ENCODE measurements around the gene NES.

The NES gene

DNA sequence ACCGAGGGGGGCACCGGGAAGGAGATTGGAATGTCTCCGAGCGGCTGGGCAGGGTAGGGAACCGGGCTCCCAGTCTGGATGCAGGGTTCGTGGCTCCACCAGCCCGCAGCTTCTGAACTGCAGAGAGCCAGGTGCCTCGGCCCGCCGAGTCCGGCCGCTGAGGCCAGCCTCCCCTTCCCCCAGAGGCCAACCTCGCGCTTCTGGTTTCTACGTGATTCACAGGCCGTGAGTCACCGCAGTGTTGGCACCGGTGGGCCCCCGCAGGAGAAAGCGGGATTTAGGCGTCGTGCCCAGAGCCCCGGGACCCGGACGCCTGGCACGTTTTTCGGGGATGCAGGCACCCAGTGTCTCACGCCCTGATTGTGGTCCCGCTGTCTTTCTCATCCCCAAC is 27.7 kb upstream of the NES start:
- DNase-seq = peak; percentile 81

DNA sequence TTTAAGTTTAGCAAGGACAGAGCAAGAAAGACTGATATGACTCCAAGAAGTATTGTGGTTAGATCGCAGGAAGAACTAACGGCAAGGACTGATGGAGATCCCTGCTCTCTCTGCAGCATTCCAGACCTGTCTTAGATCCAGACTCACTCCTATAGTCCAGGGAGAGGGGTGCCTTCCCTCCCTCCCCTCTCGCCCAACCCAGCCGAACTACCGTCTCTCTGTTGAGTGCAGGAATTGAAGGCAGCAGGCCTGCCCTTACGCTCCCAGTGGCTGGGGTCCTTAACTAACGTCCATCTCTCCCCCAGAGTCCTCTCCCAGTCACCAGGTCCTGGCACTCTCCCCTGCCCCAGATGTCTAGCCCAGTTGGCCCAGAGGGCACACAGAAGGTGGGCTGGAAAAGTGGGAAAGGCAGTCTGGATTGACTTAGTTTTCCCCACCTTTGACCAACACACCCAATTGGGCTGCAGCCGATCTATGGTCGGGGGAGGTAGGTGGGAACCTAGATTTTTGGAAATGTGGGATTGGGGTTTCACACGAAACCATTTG is 27.0 kb upstream of the NES start:
- no peak for DNase-seq

DNA sequence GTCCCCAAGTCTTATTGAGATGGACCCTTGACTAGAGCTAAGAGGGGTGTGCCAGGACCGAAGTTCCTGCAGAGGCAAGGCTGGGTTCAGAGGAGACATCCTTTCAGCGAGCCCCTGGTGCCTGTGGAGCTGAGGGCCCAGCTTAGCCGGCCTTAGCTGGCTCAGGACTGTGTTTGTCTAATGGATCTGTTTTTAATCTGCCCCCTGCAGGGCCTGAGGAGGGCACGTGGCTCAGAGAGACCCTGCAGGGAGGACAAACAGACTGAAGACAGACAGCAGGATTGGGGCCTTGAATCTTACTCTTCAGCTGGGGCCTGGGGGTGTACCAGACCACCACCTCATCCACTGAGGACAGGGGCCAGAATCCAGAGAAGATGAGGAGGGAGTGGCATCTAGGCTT is 26.5 kb upstream of the NES start:
- no peak for DNase-seq

DNA sequence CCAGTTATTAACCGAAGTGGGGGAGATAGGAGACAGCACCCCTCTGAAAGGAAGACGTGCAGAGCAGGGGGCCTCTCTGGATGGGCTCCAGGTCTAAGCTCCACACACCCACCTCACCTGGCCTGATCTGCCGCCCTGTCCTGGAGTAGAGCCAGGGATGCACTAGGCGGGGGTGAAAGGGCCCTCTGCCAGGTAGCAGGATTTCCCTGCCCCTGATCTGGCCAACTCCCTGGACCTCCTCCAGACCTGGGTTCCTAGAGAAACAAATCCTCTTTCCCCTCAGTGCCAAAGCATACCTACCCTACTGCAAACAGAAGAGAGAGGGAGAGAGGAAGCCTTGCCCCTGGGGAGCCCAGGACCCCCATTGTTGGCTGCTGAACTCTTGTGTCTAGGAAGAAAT is 26.1 kb upstream of the NES start:
- DNase-seq = no peak

DNA sequence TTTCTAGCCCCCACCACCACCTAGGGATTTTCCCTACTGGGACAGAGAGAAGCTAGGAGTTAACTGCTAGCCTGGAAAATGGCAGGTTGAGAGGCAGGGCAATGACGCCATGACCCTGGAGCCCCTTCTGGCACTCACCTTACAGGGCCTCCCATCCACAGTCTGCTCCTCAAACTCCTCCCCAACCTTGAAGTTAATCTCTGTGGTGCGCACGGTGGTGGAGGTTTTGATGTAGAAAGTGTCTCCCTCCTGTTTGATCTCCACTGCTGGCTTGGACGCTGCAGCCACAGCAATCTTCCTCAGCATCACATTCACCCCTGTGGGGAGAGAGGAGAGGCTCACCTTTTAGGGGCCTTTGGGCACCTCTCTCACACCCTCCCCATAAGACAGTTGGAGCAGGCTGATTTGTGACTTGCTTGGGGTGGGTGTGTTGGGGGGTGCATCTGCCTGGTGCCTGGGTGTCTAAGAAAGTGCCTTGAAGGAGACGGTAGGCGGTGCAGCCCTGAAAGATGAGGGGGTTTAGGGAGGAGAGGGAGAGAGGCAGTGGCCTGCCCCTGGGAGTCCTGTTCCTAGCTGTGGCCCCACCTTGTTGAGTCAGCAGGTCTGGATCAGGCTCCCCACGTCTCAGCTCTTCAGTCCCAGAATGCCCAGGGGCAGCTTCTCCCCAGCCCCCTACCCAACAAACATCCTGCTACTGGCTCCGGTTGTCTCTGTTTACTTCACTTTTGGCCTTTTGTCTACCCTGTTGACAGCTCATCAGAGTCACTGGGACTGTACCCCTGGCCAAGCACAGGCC is 23.7 kb upstream of the NES start:
- no peak for DNase-seq

DNA sequence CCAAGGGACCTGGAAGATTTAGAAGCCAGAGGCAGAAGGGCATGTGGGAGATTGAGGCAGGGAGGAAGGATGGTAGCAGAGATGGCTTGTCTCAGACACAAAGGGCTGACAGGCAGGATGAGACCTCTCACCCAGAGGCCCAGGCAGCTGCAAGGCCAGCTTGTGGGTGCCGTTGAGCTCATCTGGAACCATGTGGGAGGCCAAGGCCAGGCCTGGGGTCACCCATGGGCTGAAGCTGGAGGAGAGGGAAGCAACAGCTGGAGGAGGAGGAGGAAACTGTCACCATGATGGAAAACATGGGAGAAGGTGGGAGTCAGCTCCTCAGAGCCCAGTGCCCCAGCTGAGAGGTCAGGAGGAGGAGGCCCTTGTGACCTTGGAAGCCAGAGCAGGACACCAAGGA is 21.8 kb upstream of the NES start:
- no peak for DNase-seq

DNA sequence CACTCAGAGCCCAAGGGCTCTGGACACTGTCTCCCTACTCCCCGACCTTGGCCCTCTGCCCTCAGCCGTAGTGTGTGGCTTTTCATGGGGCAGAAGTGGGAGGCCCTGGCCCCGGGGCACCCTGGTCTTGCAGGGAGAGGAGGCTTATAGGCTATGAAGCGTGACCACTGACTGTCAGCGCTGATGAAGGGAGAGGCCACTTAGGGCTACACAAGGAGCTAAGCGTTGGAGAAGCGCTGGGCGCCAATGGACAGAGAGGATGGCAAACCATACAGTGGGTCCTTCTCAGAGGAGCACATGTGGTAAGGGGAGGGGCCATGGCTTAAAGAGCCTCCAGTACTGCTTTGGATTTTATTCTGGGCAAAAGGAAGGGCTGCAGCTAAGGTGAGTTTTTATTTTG is 20.3 kb upstream of the NES start:
- no peak for DNase-seq

DNA sequence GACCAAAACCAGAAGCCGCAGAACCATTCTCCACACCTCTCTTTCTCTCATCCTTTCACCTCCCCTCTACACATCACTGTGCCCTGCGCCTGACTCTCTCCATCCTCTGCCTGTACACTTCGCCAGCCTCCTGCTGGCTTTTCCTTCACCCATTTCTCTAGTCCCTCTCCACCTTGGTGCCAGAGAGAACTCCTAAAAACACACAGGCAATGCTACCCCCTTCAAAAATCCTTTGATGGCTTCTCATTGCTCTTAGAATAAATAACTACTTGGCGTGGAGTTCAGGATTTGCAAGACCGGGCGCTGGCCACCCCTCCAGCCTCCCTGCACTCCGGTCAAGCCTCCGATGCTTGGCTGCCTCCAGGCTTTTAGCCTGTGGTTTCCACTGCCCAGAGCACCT is 19.5 kb upstream of the NES start:
- DNase-seq = no peak

DNA sequence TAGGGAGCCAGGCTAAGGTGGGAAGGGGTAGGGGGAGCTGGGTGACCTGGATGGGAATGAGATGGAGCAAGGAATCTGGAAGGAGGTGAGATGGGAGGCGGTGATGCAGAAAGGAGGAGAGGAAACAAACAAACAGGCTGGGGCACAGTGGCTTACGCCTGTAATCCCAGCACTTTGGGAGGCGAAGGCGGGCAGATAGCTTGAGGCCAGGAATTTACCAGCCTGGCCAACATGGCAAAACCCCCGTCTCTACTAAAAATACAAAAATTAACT is 17.4 kb upstream of the NES start:
- DNase-seq = no peak

DNA sequence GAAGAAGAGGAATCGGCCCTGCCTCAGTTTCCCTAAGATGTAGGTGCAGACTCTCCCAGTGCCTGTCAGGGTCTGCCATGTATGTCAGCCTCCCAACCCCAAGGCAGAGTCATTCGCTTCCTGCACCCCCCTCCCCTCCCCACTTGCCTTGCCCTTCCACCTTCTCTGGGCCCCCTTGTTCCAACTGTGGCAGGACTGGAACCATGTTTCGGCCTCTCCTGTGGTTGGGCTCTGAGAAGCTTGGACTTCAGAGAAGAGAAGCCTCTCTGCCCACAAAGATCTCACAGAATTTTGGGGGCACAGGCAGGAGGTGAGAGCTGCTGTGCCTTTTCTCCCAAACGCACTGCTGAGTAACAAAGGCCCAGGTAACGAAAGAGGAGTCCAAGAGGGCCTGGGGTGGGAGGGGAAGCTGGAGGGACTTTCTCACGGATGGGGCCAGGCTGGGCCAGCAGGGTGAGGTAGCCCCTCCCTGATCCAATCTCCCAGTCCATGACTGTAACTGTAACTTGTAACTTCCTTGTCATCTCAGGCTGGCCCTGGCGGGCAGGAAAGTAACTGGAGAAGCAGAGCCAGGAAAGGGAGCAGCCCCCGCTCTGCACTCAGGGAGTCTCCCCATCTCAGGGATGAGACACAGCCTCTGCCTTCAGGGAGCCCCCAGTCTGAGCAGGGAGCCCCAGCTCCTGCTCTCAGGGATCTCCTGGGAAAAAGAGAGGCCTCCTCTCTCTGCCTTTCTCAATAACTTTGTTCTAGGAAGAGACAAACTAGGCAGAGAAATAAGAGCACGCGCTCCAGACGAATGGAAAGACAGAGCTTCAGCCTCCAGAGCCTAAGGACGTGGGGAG is 16.9 kb upstream of the NES start:
- no peak for DNase-seq

DNA sequence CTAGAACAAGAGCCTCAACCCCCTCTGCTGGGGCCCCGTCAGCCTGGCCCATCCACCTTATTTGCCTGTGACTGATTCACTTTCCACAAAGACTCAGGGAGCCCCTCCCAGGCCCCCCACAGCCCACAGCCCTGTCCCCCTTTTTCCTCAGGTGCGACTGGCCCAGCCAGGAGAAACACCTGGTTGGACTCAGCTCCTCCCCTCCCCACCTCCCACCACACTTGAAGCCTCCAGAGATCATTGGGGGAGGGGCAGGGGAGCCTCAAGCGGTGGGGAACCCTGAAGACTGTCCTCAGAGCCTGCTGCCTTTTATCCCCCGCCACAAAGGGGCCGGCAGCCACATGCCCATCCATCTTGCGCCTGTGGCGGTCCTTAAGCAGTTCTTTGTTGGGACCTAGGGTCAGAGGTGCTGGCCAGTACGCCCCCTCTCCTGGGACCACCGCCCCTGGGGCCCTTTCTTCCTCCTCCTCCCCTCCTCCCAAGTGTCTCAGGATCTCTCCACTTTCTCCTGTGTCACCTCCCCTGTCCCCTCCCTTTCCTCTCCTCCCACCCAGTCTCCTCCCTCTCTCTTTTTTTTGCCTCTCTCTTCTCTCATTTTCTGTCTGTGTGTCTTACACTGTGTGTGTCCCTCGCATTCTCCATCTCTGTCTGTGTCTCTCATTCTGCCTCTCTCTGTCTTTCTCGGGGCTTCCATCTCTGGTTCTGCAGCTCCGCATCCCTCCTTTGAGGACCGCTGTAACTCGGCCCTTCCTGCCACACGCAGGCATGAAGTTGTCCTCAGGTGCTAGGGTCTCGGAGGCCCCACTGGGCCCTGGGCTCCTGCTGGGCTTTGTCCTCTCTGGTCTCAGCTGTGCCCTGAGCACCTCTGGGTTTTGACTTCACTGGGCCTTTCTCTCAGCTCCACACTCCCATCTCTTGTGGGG is 16.0 kb upstream of the NES start:
- no peak for DNase-seq

DNA sequence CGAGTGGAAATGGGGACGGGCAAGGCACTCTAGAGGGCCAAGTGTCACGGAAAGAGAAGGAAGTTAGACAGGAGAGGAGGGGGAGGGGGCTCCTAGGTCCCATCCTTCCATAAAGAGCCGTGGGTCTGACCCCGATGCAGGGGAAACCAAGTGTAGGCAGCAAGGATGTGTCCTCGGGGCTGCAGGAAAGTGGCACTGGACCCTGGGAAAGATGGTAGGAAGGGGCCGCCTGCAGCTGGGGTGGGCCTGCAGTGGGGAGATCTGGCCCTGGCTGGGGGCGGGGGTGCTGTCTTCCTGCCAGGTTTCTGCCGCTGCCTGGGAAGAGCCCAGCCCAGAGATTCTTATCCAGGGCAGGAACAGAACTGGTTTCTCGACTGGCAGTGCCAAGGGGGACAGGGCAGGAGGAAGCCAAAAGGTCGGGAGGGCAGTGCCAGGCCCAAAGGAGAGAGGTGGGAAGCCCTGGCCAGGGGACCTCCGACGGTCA is 15.3 kb upstream of the NES start:
- no peak for DNase-seq

DNA sequence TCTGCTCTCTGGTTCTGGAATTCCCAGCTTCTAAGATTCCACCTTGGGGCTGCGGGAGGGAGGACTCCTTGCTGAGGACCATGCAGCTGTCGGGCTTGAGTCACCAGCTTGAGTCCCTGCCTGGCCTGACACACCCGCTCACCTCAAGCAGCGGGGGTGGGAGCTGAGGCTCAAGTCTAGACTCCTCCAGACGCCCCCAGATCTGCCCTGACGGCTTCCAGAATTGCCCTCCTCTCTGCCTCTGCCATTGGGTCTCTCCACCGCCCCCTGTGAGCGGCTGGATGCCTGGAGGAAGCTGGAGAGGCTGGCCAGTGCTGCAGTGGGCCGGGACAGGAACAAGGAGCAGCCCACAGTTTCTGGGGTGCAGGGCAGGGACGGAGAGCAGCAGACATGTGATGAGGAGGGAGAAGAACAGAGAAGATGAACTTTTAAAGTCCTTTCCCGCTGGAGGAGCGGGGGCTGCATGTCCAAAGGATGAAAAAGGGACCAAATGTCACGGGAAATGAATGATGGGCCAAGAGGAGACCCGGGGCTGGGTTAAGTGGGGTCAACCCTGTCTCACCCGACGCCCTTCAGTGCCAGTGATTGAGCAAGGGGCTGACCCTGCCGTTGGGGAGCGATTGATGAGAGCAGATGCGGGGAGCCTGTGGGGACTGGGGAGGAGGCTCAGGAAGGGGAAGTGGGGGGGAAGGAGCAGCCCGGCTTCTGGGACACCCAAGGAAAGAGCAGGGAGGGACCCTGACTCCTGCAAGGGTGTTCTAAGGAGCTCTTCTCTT is 14.6 kb upstream of the NES start:
- DNase-seq = no peak

DNA sequence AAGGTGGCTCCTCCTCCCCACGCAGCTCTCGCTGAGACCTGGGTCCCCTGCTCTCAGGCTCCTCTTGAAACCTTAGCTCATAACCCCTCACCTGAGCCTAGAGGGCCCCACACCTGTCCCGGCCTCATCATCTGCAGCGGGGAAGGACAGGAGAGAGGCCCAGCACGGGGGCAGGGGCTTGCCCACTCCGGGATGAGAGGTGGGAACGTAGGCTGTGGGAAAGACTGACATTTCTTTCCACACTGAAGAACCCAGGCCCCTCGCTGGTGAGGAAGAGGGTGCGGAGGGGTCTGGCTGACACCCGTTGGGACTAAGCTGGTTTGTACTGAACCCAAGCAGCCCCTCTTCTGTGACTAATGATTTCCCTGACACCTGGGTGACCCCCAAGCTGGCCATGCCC is 14.0 kb upstream of the NES start:
- DNase-seq = no peak

DNA sequence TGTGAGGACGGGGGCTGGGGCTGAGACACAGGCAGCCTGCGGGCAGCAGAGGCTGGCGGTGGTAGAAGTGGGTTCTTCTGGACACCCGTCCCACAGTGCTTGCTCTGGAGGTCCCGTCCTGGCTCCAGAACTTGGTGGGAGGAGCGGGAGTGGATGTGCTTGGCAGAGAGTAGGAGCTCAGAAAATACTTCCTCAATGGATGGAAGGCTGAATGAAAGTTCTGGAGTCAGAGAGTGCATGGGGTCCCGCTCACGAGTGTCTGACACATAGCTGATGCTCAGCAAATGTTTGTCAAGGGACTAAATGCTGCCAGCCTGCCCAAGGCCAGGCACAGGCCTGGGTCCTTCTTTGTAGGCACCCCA is 13.4 kb upstream of the NES start:
- DNase-seq = no peak

DNA sequence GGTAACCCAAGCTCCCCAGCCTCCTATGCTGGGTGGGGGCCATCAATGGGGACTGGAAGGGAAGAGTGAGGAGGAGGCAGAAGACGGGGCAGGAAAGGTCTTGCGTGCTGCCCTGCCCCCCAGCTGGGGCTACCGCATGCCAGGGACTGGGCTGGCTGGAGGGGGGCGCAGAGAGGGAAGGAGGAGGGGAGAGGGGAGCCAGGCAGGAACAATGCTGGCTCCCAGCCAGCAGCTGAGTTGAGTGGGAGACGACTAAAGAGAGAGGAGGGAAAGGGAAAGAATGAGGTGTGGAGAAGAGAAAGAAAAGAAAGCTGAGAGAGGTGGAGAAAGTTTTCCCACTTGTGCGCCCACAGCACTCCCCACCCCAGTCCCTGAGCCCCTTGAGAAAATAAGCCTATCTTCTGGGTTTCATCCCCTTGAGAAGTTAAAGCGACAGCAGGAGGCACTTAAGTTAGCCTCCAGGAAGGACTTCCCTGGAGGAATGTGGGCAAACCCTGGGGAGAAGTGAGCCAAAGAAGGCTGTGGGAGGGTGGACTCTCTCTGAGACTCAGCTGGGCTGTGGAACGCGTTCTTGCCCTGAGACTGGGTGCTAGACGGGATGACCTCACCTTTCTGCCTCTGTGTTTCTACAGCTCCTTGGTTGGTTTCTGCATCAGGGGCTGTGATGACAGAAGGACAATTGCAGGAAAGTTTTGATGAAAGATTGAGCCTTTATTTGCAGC is 12.9 kb upstream of the NES start:
- no peak for DNase-seq

DNA sequence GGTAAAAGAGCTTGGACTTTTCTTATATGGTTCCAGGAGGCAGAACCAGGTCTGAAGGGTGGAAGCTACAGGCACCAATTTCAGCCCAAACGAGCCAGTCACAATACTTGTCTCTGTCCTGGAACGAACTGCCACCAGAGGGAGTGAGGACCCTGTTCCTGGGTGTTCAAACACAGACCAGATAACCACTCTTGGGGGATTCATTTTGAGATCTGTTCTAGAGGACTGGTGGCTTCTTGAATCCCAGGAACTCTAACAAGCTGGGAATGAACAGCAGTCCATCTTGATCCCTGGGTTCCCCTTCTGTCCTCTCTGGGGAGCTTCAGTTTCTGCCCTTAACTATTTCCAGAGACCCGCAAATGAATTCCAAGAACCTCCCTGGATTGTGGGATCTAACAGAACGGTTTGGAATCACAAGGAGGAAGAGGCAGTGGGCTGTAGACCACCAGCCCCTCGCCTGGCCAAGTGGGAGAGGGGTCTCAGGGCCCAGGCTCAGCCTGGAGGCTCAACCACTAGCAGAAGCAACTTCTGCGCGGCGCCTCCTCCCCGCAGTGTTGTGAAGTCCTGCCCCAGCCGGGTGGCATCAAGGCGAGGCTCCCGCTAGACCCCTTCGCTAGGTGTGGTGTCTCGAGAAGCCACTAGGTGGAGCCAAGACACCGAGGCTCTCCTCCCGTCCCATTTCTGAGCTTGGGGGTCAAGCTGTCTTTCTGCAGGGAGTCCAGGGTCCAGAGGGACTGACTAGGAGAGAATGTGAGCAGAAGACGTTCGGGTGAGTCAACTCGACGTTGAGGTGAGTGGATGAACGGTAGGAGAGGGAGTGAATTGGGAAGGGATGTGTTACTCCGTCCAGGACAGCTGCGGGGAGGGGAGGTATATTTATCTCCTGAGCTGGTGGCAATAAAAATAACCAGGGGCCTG is 12.1 kb upstream of the NES start:
- DNase-seq = peak; percentile 89

DNA sequence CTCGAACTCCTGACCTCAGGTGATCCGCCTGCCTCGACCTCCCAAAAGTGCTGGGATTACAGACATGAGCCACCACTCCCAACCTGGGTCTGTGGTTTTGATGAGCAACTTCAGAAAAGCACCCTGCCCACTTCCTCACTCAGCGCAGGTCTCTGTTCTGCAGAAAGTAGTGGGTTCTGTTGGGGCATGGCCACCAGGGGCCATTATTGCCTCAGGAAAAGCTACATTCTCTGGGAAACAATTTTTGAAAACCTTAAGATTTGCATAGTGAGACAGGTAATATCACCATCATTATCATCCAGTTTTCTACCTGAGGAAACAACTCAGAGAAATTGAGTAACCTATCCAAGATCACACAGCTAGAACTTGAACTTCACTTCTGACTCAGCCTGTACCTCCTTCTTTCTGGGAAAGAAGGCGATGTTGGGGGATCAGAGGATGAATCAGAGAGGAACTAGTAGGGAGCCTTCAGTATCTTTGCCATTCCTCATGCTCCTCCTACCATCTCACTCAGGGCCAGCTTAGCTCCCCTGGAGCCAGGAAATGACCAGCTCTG is 7.1 kb upstream of the NES start:
- DNase-seq = no peak

DNA sequence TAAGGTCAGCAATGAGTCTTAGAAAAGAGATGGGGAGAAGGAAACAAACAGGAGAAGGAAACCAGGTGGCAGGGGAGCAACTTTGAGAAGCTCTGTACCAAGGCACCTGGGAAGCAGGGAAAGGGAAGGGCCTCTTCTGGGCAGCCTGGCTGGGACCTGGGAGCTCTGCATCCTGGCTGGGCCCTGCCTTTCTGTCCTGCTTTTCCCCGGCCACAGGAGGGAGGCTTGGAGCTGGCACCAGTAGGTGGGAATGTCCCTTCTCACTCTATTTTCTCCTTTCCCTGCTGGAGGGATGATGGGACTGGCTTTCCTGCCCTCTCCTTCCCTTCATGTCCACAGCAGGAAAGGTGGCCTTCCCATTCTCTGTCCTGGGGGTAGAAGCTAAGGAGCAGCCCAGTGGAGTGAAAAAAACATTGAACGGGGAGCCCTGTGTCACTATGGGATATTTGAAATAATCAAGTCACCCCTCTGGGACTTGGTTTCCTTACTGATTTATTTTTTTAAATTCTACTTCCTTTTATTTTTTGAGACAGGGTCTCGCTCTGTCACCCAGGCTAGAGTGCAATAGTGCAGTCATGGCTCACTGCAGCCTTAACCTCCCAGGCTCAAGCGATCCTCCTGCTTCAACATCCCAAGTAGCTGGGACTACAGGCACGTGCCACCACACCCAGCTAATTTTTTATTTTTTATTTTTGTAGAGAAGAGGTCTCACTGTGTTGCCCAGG is 5.1 kb upstream of the NES start:
- no peak for DNase-seq
